Measurements from ENCODE around the gene ATP5PB.

Gene ATP5PB

GRCh38 chr1:111504097-111504496, 54.8 kb downstream of the ATP5PB start:
- CTCF ChIA-PET, result interaction anchor here (1.3 kb wide), 1 partner anchor 264 kb away, joined by 3 read pairs; no protein-coding TSS in a partner anchor

GRCh38 chr1:111505641-111506119, 56.4 kb downstream of the ATP5PB start:
- no peak for DNase-seq (ENCODE audit: extremely low spot score)
- CTCF ChIA-PET, result interaction anchor here (0.6 to 1.2 kb wide), 2 partner anchors 24 to 307 kb away, joined by 3 read pairs; no protein-coding TSS in a partner anchor
- TF ChIP-seq TARDBP (IDR thresholded peaks at IDR 0.05) (no peak), FOXM1 (IDR thresholded peaks at IDR 0.05; ENCODE audit: borderline replicate concordance) (no peak), HDGF (IDR thresholded peaks at IDR 0.05; ENCODE audit: borderline replicate concordance) (no peak), LEF1 (IDR thresholded peaks at IDR 0.05; ENCODE audit: borderline replicate concordance) (no peak), ZNF384 (IDR thresholded peaks at IDR 0.05) (no peak), SUZ12 (IDR thresholded peaks at IDR 0.05) (no peak), CTBP1 (IDR thresholded peaks at IDR 0.05; ENCODE audit: borderline replicate concordance) (no peak), ARNT (IDR thresholded peaks at IDR 0.05) (no peak), L3MBTL2 (conservative IDR thresholded peaks at IDR 0.05) (no peak), FOXA1 (IDR thresholded peaks at IDR 0.05) (no peak), PKNOX1 (IDR thresholded peaks at IDR 0.05) (no peak), FOXK2 (IDR thresholded peaks at IDR 0.05) (no peak), ELF4 (IDR thresholded peaks at IDR 0.05) (no peak), BHLHE40 (IDR thresholded peaks at IDR 0.05; ENCODE audit: borderline replicate concordance) (no peak), NFRKB (IDR thresholded peaks at IDR 0.05) (no peak), SP1 (IDR thresholded peaks at IDR 0.05) (no peak)
- POLR2A ChIA-PET, result no interaction called here

More at GRCh38 chr1:111504097-111504496, 54.8 kb downstream of the ATP5PB start:
- POLR2A ChIA-PET, result no interaction called here
- TF ChIP-seq BHLHE40 (IDR thresholded peaks at IDR 0.05; ENCODE audit: borderline replicate concordance), result no peak
- TF ChIP-seq L3MBTL2 (conservative IDR thresholded peaks at IDR 0.05), result no peak
- TF ChIP-seq TARDBP (IDR thresholded peaks at IDR 0.05), result no peak
- TF ChIP-seq PKNOX1 (IDR thresholded peaks at IDR 0.05), result no peak
- no peak for TF ChIP-seq CTBP1 (IDR thresholded peaks at IDR 0.05; ENCODE audit: borderline replicate concordance)
- no peak for TF ChIP-seq HDGF (IDR thresholded peaks at IDR 0.05; ENCODE audit: borderline replicate concordance)
- DNase-seq (ENCODE audit: extremely low spot score), result no peak

- CTCF ChIA-PET, result interaction anchor here (0.9 to 2.2 kb wide), 3 partner anchors 10 to 154 kb away, joined by 3 to 11 read pairs (median 4); no protein-coding TSS in a partner anchor
- POLR2A ChIA-PET, result interaction anchor here (1.2 to 1.9 kb wide), 3 partner anchors 9 to 233 kb away, joined by 3 to 20 read pairs (median 4); partner anchors contain the start of gene INKA2
- DNase-seq (ENCODE audit: extremely low spot score), result no peak
- TF ChIP-seq FOXK2 (IDR thresholded peaks at IDR 0.05) (no peak), PKNOX1 (IDR thresholded peaks at IDR 0.05) (no peak), LEF1 (IDR thresholded peaks at IDR 0.05; ENCODE audit: borderline replicate concordance) (no peak), FOXA1 (IDR thresholded peaks at IDR 0.05) (no peak), SUZ12 (IDR thresholded peaks at IDR 0.05) (no peak), ZNF384 (IDR thresholded peaks at IDR 0.05) (no peak), FOXM1 (IDR thresholded peaks at IDR 0.05; ENCODE audit: borderline replicate concordance) (no peak), NFRKB (IDR thresholded peaks at IDR 0.05) (no peak), BHLHE40 (IDR thresholded peaks at IDR 0.05; ENCODE audit: borderline replicate concordance) (no peak), HDGF (IDR thresholded peaks at IDR 0.05; ENCODE audit: borderline replicate concordance) (no peak), CTBP1 (IDR thresholded peaks at IDR 0.05; ENCODE audit: borderline replicate concordance) (no peak), SP1 (IDR thresholded peaks at IDR 0.05) (no peak), ARNT (IDR thresholded peaks at IDR 0.05) (no peak), L3MBTL2 (conservative IDR thresholded peaks at IDR 0.05) (no peak), TARDBP (IDR thresholded peaks at IDR 0.05) (no peak)
These were observed 57.3 kb downstream of the ATP5PB start for GRCh38 chr1:111506561-111506960.

GRCh38 chr1:111507411-111508201, 58.3 kb downstream of the ATP5PB start:
- no peak for TF ChIP-seq L3MBTL2 (conservative IDR thresholded peaks at IDR 0.05)
- TF ChIP-seq PKNOX1 (IDR thresholded peaks at IDR 0.05), result no peak
- no peak for TF ChIP-seq FOXK2 (IDR thresholded peaks at IDR 0.05)
- ChIA-PET CTCF (interaction anchor here (0.6 to 2.2 kb wide), 25 partner anchors 9 to 262 kb away, joined by 3 to 23 read pairs (median 4); partner anchors contain the start of gene INKA2), POLR2A (interaction anchor here (0.6 to 2.8 kb wide), 24 partner anchors 10 to 249 kb away, joined by 3 to 20 read pairs (median 3); partner anchors contain the start of genes INKA2 and RAP1A)
- DNase-seq (ENCODE audit: extremely low spot score), result peak; percentile 57

GRCh38 chr1:111509997-111510375, 60.7 kb downstream of the ATP5PB start:
- POLR2A ChIA-PET, result interaction anchor here (2.8 kb wide), 1 partner anchor 83 kb away, joined by 11 read pairs; no protein-coding TSS in a partner anchor
- TF ChIP-seq FOXM1 (IDR thresholded peaks at IDR 0.05; ENCODE audit: borderline replicate concordance), result no peak
- TF ChIP-seq ARNT (IDR thresholded peaks at IDR 0.05), result no peak
- no peak for TF ChIP-seq NFRKB (IDR thresholded peaks at IDR 0.05)
- TF ChIP-seq LEF1 (IDR thresholded peaks at IDR 0.05; ENCODE audit: borderline replicate concordance), result no peak
- TF ChIP-seq FOXA1 (IDR thresholded peaks at IDR 0.05), result no peak
- DNase-seq (ENCODE audit: extremely low spot score), result no peak
- CTCF ChIA-PET, result no interaction called here

All from HEK293T (cell line).